Endothelial cell of umbilical vein (primary cell): Measurements from ENCODE around the gene MAPK11.

Source experiments
- CTCF ChIP-seq, 2 donors: IDR thresholded peaks; 1 replicate in 1 of 2; 2 replicates in 1 of 2; pipeline ENCODE4 v1.5.1; 2011; ENCODE audit warnings: low read length in 2 of 2, mild to moderate bottlenecking in 2 of 2, moderate library complexity in 2 of 2, control low read depth in 1 of 2, inconsistent platforms in 1 of 2, low read depth in 1 of 2; ENCODE audit not compliant: insufficient read depth in 1 of 2; ENCODE audit errors: extremely low read depth in 1 of 2
- EZH2 ChIP-seq: IDR thresholded peaks from 2 replicates; pipeline ENCODE4 v1.6.1; 2012; ENCODE audit warnings: borderline replicate concordance, low read depth, mild to moderate bottlenecking, moderate library complexity, low read length, inconsistent platforms; ENCODE audit not compliant: severe bottlenecking
- FOS ChIP-seq: IDR thresholded peaks from 2 replicates; pipeline ENCODE4 v1.6.1; 2011; ENCODE audit warnings: mild to moderate bottlenecking, low read length, moderate library complexity, borderline replicate concordance; ENCODE audit not compliant: insufficient read depth
- GATA2 ChIP-seq: IDR thresholded peaks from 2 replicates; pipeline ENCODE4 v1.7.0; 2011; ENCODE audit warnings: low read depth, mild to moderate bottlenecking, moderate library complexity, mixed read lengths, low read length; ENCODE audit not compliant: insufficient read length, insufficient read depth
- JUN ChIP-seq: IDR thresholded peaks from 2 replicates; pipeline ENCODE4 v1.6.1; 2011; ENCODE audit warnings: borderline replicate concordance, low read depth; ENCODE audit not compliant: insufficient read length, insufficient read depth
- MAX ChIP-seq: IDR thresholded peaks from 2 replicates; pipeline ENCODE4 v1.6.1; 2011; ENCODE audit not compliant: insufficient read depth, insufficient read length
- MYC ChIP-seq: IDR thresholded peaks from one replicate; pipeline ENCODE4 v1.6.1; 2011; ENCODE audit warnings: mild to moderate bottlenecking, low read depth, low read length
- POLR2A ChIP-seq: IDR thresholded peaks from 2 replicates; pipeline ENCODE4 v1.6.1; 2012; ENCODE audit warnings: low read depth, mild to moderate bottlenecking, control low read depth, low read length
- POLR2AphosphoS5 ChIP-seq: IDR thresholded peaks from 2 replicates; pipeline ENCODE4 v1.6.1; 2012; ENCODE audit warnings: low read depth, mild to moderate bottlenecking, control low read depth, low read length, moderate library complexity; ENCODE audit not compliant: insufficient read depth

- TF ChIP-seq CTCF (IDR thresholded peaks at IDR 0.05; ENCODE audit: extremely low read depth in 1 of 2, insufficient read depth in 1 of 2, low read depth in 1 of 2, low read length in 2 of 2), result no peak
- no peak for TF ChIP-seq POLR2AphosphoS5
- TF ChIP-seq JUN, result no peak
- no peak for TF ChIP-seq POLR2A
- TF ChIP-seq MAX, result no peak
- no peak for TF ChIP-seq EZH2
- TF ChIP-seq FOS, result no peak
- TF ChIP-seq MYC, result no peak
- no peak for TF ChIP-seq GATA2
Observed at GRCh38 chr22:50275181-50276055, 5.2 kb upstream of the MAPK11 start.
